Right atrium auricular region (tissue), 2 donors: Measurements from ENCODE around the gene HOXD8. TPM values are rescaled to one million over a fixed set of nuclear protein-coding genes. Genes with fewer than 3 reads are reported as not detected.
A peak's percentile ranks its signal among the peaks of the same experiment; 100 is the strongest.

Experiments
- DNase-seq: peaks from one replicate; pipeline ENCODE4 v3.0.0-alpha.2; 2019; ENCODE audit warnings: low spot score
- H3K27ac ChIP-seq, 2 donors: fragments of 200-600 bp; sonication (generic); 1 replicate in 1 of 2; 2 replicates in 1 of 2; pipeline ENCODE4 v1.5.1; 2016 to 2019
- H3K27me3 ChIP-seq, 2 donors: fragments of 200-600 bp; sonication (generic); one replicate each; pipeline versions ENCODE4 v1.5.1 to v1.6.0; 2017 to 2019
- H3K36me3 ChIP-seq: fragments of 200-600 bp; sonication (generic); one replicate; pipeline ENCODE4 v1.5.1; 2016
- H3K4me1 ChIP-seq, 2 donors: fragments of 200-600 bp; sonication (generic); one replicate each; pipeline versions ENCODE4 v1.5.1 to v1.6.0; 2017 to 2019
- H3K4me3 ChIP-seq, 2 donors: fragments of 200-600 bp; sonication (generic); 1 replicate in 1 of 2; 2 replicates in 1 of 2; pipeline ENCODE4 v1.5.1; 2017 to 2019; ENCODE audit warnings: mild to moderate bottlenecking in 1 of 2, moderate library complexity in 1 of 2
- H3K9me3 ChIP-seq, 2 donors: fragments of 200-600 bp; sonication (generic); one replicate each; pipeline ENCODE4 v1.5.1; 2019
- total RNA-seq, 2 donors: library from RNA; depleted of rRNA; stranded (reverse); fragments of >200 nt; gene quantifications; one replicate each; pipeline ENCODE4 v1.1.0, GENCODE V29; 2016
- TF ChIP-seq, protein P1 (sequence below), 2 donors: fragments of 200-600 bp; sonication (generic); IDR thresholded peaks; one replicate each; pipeline ENCODE4 v1.5.1; 2019; ENCODE audit warnings: antibody characterized with exemption in 2 of 2

Gene HOXD8
- total RNA-seq, 2 donors from 2014 or later, result 0.55 to 1.1 TPM

GRCh38 chr2:176129813-176130146, 275 bp downstream of the HOXD8 start:
- Histone ChIP-seq H3K4me3 (peak overlapping the region; percentile 15 to 52), H3K27ac (peak overlapping the region; percentile 60 to 79), H3K36me3 (no peaks in the 10 kb centered on the region), H3K9me3 (no peaks in the 10 kb centered on the region), H3K4me1 (peaks cover 0 to 23% of the 10 kb centered on the region in 2 donors), H3K27me3 (peaks cover 44 to 61% of the 10 kb centered on the region in 2 donors)
- DNase-seq, result no peak
- TF ChIP-seq, protein P1, sequence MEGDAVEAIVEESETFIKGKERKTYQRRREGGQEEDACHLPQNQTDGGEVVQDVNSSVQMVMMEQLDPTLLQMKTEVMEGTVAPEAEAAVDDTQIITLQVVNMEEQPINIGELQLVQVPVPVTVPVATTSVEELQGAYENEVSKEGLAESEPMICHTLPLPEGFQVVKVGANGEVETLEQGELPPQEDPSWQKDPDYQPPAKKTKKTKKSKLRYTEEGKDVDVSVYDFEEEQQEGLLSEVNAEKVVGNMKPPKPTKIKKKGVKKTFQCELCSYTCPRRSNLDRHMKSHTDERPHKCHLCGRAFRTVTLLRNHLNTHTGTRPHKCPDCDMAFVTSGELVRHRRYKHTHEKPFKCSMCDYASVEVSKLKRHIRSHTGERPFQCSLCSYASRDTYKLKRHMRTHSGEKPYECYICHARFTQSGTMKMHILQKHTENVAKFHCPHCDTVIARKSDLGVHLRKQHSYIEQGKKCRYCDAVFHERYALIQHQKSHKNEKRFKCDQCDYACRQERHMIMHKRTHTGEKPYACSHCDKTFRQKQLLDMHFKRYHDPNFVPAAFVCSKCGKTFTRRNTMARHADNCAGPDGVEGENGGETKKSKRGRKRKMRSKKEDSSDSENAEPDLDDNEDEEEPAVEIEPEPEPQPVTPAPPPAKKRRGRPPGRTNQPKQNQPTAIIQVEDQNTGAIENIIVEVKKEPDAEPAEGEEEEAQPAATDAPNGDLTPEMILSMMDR (IDR thresholded peaks at IDR 0.05), result no peak

DNA sequence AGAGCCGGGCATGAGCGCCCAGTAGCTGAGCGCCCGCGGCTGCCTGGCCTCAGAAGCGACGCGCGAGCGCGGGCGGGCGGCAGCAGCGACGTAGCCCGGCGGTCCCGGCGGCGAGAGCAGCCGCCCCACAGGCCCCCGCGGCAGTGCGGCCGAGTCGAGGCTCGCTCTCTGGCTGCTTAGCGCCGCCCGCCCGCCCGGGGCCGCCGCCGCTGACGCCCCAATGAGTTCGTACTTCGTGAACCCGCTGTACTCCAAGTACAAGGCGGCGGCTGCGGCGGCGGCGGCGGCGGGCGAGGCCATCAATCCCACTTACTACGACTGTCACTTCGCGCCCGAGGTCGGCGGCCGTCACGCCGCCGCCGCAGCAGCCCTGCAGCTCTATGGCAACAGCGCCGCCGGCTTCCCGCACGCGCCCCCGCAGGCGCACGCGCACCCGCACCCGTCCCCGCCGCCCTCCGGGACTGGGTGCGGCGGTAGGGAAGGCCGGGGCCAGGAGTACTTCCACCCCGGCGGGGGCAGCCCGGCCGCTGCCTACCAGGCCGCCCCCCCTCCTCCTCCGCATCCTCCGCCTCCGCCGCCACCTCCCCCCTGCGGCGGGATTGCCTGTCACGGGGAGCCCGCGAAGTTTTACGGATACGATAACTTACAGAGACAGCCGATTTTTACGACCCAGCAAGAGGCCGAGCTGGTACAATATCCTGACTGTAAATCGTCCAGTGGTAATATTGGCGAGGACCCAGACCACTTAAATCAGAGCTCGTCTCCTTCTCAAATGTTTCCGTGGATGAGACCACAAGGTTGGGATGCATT, 847 bp downstream of the HOXD8 start:
- Histone ChIP-seq H3K9me3 (no peaks in the 10 kb centered on the region), H3K36me3 (no peaks in the 10 kb centered on the region), H3K27ac (peak overlapping the region; percentile 52 to 79), H3K4me1 (peaks cover 0 to 23% of the 10 kb centered on the region in 2 donors), H3K4me3 (peak overlapping the region; percentile 38 to 52), H3K27me3 (peaks cover 42 to 56% of the 10 kb centered on the region in 2 donors)
- DNase-seq, result no peak
- TF ChIP-seq, protein P1 (IDR thresholded peaks at IDR 0.05), result peak in 1 of 2 donors; percentile 20

DNA sequence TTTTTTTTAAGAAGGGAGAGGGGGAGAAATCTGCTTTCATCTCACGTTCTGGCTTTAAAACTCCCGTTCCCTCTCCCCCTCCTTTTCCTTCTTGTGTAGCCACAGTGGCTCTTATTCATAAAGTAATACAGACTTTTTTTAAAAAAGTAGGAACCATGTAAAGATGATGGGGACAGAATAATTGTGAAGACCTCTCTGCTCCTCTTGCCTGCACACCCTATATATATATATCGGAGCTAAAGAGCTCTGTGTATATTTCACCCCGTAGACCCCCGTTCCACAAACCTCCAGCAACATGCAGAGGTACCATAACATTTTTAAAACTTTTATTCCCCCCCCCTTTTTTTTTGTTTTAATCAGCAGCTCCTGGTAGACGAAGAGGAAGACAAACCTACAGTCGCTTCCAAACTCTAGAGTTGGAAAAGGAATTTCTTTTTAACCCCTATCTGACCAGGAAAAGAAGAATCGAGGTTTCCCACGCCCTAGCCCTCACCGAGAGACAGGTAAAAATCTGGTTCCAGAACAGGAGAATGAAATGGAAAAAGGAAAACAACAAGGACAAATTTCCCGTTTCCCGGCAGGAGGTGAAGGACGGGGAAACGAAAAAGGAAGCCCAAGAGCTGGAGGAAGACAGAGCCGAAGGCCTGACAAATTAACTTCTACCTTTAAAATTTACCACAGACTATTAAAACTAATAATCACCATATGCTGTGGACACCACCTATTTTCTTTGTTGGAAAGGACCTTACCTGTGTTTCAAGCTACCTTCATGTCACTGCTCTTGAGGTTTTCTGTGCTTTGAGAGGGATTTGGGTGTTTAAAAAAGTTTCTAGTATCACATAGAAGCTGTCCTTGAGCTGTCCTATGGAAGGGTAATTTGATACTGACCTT, 1.7 kb downstream of the HOXD8 start:
- peaks cover 37 to 54% of the 10 kb centered on the region in 2 donors for H3K27me3 ChIP-seq
- TF ChIP-seq, protein P1 (IDR thresholded peaks at IDR 0.05), result no peak
- peaks cover 0 to 24% of the 10 kb centered on the region in 2 donors for H3K4me1 ChIP-seq
- H3K27ac ChIP-seq, result peak overlapping the region; percentile 52 to 79
- peak overlapping the region; percentile 38 to 52 for H3K4me3 ChIP-seq
- H3K36me3 ChIP-seq, result no peaks in the 10 kb centered on the region
- DNase-seq, result no peak
- H3K9me3 ChIP-seq, result no peaks in the 10 kb centered on the region

DNA sequence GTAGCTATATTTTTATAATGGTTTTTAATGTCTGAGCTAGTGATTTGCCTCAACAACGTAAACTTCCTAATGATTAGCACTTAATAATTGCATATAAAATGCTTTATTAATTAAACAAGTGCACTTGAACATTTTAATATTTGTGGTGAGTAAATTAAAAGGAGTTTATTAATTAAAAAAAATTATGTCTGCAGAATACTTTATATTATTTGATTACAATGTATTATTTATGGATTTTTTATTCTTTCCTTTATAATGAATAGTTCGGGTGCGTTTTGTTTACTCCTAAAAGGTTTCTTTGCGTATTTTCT, 2.3 kb downstream of the HOXD8 start:
- H3K27ac ChIP-seq, result no peak overlapping the region
- H3K4me3 ChIP-seq, result no peak overlapping the region
- H3K27me3 ChIP-seq, result peaks cover 37 to 60% of the 10 kb centered on the region in 2 donors
- no peak for DNase-seq
- TF ChIP-seq, protein P1 (IDR thresholded peaks at IDR 0.05), result no peak
- H3K36me3 ChIP-seq, result no peaks in the 10 kb centered on the region
- peaks cover 0 to 30% of the 10 kb centered on the region in 2 donors for H3K4me1 ChIP-seq
- no peaks in the 10 kb centered on the region for H3K9me3 ChIP-seq

- Histone ChIP-seq H3K36me3 (no peaks in the 10 kb centered on the region), H3K9me3 (no peaks in the 10 kb centered on the region), H3K4me1 (peaks cover 0 to 34% of the 10 kb centered on the region in 2 donors), H3K4me3 (peak overlapping the region in 1 of 2 donors; percentile 15), H3K27ac (no peak overlapping the region), H3K27me3 (peaks cover 43 to 65% of the 10 kb centered on the region in 2 donors)
- DNase-seq, result no peak
- TF ChIP-seq, protein P1 (IDR thresholded peaks at IDR 0.05), result no peak
Measured at GRCh38 chr2:176132205-176133171, 3.0 kb downstream of the HOXD8 start.
